ENCODE data around the gene C10orf120.
A peak's percentile ranks its signal among the peaks of the same experiment; 100 is the strongest.

C10orf120 gene

DNA sequence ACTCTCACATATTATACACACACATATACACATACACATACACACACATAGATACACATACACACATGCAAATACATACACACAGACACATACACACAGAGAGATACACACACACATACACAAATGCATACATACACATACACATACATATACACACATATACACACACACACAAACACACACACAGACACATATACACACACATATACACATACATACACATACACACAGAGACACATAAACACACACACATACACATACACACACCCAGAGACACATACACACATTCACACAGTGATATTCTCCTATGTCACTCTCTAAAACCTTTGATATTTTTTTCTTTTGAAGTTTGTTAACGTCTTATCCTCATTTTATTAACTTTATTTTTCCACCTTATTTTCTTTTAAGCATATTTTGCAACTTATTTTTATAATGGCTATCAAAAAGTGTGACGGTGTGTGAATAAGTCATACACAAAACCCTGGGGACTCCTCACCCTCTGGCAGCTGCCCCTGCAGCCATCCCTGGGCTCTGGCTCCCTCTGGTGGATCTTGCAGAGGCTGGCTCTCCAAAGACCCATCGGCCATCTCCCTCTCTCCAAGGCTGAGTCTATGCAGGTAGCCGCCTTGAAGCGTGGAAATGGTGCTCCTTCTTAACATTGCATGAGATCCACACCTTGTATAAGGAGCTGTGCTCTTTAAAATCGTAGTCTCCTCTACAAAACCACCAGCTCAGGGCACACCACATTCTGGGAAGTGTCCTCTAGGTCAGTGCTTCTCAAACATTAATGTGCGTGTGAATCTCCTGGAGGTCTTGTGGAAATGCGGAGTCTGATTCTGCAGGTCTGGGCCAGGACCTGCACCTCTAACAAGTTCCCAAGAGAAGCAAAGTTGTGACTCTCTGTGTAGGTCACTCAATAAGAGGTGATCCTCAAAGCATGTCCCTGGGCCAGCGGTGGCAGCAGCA lies 4.1 kb upstream of the C10orf120 start:
- peak; percentile 14 to 37 for DNase-seq

GRCh38 chr10:122702275-122702674 lies 2.6 kb upstream of the C10orf120 start:
- no peak for DNase-seq

DNA sequence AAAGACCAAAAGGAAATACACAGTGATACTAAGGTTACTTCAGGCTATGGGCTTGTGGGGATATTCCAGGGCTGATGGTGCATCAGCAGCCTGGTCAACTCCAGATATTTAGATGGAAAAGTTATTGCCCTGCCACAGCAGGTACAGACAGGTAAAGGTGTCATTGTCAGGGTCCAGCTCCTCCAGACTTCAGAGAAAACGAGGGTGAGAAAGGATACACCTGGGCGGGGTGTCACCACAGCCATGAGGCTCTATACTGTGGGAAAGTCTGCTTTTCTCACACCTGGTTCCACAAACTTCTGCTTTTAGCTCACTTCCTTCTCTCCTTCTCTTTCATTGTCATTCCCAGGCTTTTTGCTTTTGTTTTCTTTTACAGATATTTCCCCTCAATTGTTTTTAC lies 2.0 kb upstream of the C10orf120 start:
- DNase-seq, result no peak

DNA sequence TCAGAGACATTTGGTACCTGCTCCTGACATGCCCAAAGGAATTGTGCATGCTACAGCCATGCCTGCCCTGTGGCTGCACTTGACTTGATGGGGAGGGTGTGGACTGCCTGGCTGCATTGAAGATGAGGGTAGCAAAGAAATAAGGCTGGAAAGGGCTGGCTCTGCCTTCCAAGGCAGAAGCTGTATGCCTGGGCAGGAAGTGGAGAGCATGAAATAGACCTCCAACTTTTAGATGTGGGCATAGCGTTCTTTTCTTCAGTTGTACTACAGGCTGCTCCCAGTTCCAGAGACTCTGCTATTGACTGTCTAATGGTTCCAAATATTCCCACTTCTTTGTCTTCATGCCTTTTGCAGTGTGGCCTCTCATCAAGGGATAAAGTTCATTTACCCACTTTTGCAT lies 3.0 kb downstream of the C10orf120 start:
- no peak for DNase-seq

GRCh38 chr10:122692744-122693143 lies 6.9 kb downstream of the C10orf120 start:
- DNase-seq, result no peak

DNA sequence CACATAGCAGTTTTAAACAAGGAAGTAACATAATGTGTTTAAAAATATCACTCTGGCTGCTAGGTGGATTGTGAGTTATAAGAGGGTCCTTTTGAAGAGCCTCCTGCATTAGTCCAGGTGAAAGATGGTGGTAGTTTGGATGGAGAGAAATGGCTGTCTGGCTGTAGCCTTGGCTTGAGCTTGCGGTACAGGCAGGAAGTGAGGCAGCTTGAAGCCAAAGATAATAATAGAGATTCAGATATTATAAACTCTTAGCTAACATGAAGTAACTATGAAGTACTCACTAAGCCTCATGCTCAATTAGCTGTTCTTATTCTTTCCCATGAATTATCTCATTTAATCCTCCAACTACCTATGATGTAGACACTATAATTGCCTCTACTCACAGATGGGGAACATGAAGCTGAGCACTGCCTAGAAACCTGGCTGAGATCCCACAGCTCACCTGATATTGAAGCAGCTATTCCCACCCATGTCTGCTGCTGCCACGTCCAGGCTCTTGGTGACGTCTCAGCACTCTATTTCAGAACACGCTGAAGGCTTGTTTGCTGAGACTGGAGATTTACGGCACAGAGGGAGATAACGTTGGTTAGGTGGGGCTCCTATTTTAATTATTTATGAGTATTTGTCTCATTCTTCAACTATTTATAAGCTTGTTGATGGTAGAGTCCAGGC lies 10.4 kb downstream of the C10orf120 start:
- DNase-seq, result no peak

GRCh38 chr10:122688293-122688989 lies 11.2 kb downstream of the C10orf120 start:
- DNase-seq, result no peak

GRCh38 chr10:122682522-122682921 lies 17.1 kb downstream of the C10orf120 start:
- DNase-seq, result no peak

- DNase-seq, result no peak
Observed at GRCh38 chr10:122678266-122678665, 21.4 kb downstream of the C10orf120 start.

DNA sequence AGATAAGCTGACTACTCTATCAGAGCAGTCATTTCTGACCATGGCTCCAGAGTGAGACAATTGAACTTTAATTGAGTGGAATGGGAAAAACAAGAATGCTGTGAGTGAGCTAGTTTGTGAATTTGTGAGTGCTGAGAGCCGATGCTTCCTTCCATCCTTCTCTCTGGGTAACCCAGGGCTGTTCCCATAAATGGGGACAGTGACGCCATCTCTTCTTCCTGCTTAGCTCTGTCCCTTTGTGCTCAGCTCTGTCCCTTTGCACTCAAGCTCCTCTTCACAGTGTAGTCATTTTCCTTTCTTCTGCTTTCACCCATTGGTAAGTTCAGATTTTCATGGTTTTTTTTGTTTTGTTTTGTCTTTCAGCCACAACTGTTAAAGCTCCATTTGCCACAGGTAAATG lies 24.4 kb downstream of the C10orf120 start:
- DNase-seq, result no peak

- DNase-seq, result no peak
Observed at GRCh38 chr10:122674781-122675180, 24.9 kb downstream of the C10orf120 start.

- DNase-seq, result no peak
Observed at GRCh38 chr10:122673731-122674130, 25.9 kb downstream of the C10orf120 start.

- no peak for DNase-seq
Observed at GRCh38 chr10:122673269-122673668, 26.4 kb downstream of the C10orf120 start.

DNA sequence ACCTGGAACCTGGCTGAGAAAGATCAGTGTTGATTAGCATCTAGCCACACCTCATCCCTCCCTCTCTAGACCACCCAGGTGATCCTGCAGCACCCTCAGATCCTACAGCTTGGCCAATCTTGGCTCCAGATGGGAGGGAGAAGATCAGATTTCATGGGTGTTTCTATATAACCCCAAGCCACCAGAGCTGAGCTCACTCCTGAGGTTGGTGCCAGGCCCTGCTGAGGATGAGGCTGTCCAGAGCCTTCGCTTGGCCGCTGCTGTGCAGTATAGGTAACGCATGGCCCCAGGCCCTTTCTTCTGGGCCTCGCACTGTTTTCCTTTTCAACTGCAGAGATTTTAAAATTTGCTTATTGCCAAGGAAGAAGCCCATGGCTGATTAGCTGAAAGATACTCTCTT lies 27.0 kb downstream of the C10orf120 start:
- DNase-seq, result no peak

DNA sequence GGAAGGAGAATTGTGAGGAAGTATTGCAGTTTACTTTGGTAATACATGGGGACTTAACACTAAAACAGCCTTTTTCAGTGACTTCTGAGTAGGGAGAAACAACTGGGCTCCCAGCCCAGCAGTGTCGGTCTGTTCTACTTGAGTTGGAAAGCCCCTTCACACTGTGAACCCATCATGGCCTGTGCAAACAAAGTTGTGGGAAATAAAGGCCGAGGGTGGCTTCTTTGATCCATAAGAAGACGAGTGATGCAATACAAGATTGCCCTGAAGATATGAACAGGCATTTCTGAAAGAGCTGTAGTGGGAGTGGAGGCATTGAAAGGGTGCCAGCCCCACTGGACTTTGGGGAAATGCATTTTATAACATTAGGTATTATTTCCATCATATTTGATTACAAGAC lies 28.3 kb downstream of the C10orf120 start:
- DNase-seq, result no peak

DNA sequence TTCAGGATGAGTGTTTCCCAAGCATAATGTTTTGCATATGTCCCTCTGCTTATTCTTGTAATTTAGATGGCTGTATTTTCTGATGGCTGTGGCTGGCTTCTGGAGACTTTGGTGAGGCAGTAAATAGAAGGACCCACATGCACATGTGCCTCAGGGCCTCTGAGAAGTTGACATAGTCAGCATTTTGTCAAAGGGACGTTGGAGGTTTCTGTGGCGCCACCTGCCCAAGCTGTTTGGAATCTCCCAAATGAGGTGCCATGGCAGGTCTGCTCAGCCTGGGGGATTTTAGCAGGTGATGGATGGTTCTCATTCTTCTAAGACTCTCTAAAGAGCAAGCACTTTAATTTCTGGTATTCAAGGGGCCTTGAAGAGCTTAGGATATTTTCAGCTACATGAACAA lies 29.8 kb downstream of the C10orf120 start:
- no peak for DNase-seq

DNA sequence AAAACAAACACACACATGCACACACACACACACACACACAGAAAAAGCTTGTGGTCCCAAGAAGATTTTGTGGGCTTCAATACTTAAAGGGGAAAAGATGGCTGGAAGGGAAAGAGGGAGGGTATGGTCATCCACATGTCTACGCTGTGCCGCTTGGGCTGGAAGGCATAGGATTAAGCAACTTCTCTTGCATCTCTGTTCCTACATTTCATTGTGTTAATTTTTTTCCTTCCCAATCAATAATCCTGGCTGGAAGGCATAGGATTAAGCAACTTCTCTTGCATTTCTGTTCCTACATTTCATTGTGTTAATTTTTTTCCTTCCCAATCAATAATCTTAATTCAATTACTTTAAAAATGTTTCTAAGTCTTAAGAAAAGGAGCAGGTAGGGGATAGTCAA lies 30.6 kb downstream of the C10orf120 start:
- no peak for DNase-seq

GRCh38 chr10:122665946-122666345 lies 33.7 kb downstream of the C10orf120 start:
- no peak for DNase-seq

GRCh38 chr10:122665329-122665860 lies 34.3 kb downstream of the C10orf120 start:
- DNase-seq, result no peak

DNA sequence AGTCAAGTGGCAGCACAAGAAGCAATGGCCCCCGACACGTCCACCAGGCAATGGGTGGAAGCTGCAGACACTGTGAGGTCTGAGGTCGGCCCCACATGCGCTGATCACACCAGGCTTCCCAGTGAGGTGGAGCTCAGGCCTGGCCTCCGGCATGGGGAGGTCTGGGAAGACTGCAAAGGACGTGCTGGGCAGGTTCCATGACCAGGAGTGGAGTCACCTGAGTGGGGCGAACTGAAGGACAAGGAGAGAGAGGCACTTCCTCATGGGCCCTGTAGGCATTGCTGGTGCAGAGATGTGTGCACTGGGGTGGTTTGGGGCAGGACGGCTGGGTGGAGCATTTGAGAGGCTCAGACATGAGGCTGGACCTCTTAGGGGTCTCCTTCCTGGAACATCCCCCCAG lies 35.1 kb downstream of the C10orf120 start:
- DNase-seq, result no peak

DNA sequence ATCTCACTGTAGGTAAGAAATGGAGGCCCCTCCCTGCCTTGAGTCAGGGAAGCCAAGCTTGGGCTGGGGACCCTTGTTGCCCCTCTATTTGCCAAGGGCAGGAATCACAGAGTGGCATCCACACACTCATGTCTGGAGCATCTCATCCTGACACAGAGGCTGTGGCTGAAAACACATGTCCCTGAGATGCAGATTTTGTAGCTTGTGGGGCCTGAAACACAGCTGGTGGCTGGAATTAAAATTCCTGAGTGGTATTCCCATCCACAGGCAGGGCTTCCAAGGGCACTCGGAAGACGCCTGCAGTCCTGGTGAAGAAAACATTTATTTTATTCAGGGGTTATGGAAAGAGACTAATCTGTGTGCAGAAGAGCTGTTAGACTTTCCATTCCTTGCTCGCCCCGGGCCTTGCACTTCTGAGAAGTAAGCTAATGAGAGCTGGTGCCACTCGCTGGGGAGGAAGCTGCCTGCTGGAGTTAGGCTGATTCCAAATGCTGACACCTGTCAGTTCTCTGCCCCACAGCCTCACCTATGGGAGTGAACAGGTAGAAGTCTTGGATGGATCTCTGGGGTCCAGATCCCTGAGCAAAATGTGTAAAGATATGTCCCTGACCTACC lies 36.0 kb downstream of the C10orf120 start:
- DNase-seq, result no peak

DNA sequence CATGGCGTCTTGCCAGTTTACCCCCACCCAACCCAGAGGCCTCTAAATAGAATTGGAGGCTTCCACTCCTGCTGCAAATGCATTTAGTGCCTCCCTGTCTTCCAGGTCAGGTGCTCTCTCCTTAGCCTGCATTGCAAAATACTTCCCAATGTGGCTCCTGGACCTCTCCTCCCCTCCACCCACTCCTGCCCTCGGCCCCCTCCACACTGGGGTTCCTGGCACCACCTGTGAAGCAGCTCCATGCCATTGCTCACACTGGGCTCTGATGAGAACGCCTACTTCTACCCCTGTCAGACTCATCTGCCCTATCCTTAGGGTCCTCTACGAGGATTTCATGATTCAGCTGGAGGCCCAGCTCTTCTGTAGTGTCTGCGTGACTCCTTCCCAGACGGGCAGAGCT lies 37.4 kb downstream of the C10orf120 start:
- DNase-seq, result no peak

GRCh38 chr10:122660696-122661095 lies 39.0 kb downstream of the C10orf120 start:
- no peak for DNase-seq
